NCI-H2171 treated with DMSO at 0.1 percent for 48 hours (cell line): ENCODE results near the gene WBP2.

Experiments
- DNase-seq: peaks from one replicate; lab custom pipeline; 2025; lab: John Stamatoyannopoulos, UW

The WBP2 gene

DNA sequence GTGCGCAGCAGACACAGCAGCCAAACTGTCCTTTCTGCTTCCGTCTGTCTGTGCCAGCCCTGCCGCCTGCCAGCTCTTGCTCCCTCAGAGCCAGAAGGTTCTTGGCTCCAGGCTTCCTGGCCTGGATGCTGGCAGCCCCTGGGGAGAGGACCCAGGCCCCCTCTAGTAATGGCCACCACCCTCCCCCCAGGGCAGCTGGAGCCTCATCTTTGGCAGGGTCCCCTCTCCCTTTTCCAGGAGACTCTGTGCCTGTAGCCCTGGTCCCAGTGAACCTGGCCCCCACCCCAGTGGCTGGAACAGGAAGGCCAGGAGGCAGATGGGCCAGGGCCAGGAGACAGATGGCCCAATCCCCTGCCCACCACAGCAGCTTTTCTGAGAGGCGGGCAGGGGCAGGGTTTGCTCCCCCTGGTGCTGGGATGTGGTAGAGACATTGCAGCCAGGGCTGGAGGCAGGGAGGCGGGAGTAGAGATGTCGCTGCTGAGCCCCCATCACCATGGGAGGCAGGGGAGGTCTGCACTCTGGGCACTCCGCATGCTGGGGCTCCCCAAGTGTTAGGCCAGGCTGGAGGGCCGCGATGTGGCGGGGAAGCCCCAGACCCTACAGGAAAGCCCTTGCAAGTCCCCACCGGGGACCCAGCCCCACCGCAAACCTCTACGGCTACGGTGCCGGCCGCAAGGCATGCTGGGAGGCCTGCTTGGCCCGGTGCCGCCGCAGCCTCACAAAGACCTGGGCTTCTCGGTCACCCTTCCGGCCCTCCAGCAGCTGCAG lies 27.6 kb downstream of the WBP2 start:
- peak; percentile 85 for DNase-seq

DNA sequence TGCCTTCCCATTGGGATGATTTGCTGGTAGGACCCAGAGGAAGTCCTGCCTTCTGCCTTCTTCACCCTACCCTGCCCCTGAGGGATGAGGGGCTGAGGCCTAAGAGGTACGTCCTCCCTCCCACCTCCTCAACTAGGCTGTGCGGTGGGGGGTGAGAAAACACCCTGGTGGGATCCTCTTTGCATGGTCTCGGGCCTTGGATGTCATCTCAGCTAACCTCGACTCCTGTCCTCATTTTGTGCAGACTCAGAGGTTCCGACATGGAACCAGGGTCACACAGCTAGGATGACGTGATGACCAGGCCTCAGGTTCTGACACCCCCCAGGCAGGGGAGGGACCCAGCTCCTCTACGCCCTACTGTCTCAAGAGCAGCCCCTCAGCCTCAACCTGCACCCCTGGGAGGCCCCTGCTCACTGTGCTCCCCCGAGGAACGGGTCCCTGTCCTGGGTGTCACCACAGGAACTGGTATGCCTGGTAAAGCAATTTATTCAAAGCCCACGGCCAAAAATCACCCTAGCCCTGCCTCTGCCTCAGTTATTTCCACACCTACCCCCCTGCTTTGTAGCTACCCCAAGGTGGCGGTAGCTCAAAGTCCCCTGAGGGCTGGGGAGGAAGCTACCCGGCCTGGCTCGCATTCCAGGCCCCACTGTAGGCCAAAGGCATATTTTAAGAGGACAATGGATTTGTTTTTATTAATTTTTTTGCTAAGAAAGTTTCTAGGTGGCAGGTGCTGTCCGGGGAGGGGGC lies 28.4 kb downstream of the WBP2 start:
- DNase-seq = no peak

- DNase-seq = no peak
Observed at GRCh38 chr17:75825748-75826370, 29.3 kb downstream of the WBP2 start.

GRCh38 chr17:75825149-75825552 lies 30.0 kb downstream of the WBP2 start:
- no peak for DNase-seq

GRCh38 chr17:75824666-75825065 lies 30.5 kb downstream of the WBP2 start:
- DNase-seq = no peak

- DNase-seq = no peak
Observed at GRCh38 chr17:75824050-75824552, 31.0 kb downstream of the WBP2 start.

DNA sequence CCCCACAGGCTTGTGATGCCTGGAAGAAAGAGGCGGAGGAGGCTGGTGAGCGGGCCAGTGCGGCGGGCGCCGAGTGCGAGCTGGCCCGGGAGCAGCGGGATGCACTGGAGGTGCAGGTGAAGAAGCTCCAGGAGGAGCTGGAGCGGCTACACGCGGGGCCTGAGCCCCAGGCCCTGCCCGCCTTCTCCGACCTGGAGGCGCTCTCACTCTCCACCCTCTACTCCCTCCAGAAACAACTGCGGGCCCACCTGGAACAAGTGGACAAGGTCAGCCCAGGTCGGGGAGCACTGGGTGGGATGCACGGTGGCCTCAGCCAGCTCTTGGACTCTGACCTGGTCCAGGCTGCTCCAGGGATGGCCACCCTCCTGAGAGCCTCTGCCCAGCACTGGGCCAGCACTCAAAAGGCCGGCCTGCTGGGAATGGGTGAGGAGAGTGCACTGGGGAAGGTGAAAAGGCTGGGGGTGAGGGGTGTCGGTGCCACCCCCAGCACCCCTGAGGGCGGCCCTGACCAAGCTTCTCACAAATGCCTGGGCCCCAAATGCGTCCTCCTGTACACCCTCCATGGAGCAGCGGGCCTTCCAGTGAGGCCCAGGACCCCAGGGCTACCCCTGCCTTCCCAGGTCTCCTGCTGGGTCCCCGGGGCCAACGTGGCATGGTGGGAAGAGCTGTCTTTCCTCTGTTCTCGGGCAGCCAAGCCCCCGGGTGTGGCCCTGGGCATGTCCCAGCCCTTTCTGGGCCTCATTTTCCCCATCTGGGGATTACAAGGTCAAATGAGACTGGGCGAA lies 31.7 kb downstream of the WBP2 start:
- no peak for DNase-seq

GRCh38 chr17:75822800-75823166 lies 32.4 kb downstream of the WBP2 start:
- DNase-seq = no peak

- DNase-seq = peak; percentile 51
Observed at GRCh38 chr17:75822119-75822799, 32.9 kb downstream of the WBP2 start.

DNA sequence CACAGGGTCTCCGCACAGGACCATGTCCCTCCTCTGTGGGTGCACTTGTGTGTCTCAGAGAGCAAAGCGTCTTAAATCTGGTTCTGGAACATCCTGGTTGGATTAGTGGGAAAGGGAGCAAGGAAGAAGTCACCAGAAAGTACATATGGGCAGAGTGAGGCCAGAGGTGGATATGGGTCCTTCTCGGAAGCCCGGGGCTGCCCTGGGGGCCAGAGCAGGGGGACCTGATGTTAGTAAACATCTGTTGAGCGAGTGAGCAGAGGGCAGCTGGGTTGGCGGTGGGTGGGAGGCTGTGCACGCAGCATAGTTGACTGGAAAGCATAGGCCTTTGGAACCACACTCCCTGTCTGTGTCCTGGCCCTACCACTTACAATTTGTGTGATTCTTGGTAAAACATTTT lies 33.6 kb downstream of the WBP2 start:
- no peak for DNase-seq

- DNase-seq = no peak
Observed at GRCh38 chr17:75820094-75821080, 34.7 kb downstream of the WBP2 start.

GRCh38 chr17:75819678-75820077 lies 35.5 kb downstream of the WBP2 start:
- no peak for DNase-seq

GRCh38 chr17:75819116-75819515 lies 36.0 kb downstream of the WBP2 start:
- DNase-seq = no peak

GRCh38 chr17:75818326-75818885 lies 36.7 kb downstream of the WBP2 start:
- DNase-seq = no peak

GRCh38 chr17:75817571-75817970 lies 37.6 kb downstream of the WBP2 start:
- no peak for DNase-seq

DNA sequence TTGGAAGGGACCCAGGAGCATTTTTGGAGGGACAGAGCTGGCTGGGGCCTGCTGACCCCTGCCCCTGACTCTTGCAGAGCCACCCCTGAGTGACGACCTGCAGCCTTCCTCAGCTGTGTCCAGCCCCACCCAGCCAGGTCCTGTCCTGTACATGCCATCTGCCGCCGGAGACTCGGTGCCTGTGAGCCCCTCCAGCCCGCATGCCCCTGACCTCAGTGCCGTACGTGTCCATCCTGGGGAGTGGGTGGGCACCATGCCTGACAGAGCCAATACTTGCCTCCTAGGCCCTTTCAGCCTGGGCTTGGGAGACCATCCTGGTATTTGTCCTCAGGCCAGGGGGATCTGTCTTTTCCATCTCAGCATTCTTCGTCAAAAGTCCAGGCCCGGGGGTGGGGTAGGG lies 38.4 kb downstream of the WBP2 start:
- no peak for DNase-seq

DNA sequence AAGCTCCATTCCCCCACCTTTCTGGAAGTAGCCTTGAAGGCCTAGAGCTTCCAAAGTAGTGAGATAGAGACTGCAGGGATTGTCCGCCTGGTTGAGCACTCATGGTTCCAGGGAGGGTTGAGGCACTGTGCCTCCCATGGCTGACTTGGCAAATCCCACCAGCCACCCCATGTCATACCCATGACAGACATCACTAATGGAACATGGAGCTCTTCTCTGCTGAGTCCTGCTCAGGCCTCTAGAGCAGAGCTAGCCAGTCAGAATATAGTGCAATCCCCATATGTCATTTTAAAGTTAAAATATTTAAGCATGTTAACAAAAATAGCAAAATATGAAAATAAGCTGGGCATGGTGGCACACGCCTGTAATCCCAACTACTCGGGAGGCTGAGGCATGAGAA lies 39.7 kb downstream of the WBP2 start:
- no peak for DNase-seq

GRCh38 chr17:75814900-75815373 lies 40.2 kb downstream of the WBP2 start:
- DNase-seq = no peak

GRCh38 chr17:75814021-75814395 lies 41.1 kb downstream of the WBP2 start:
- no peak for DNase-seq
